ENCODE measurements around the gene COL11A2.

Gene COL11A2

DNA sequence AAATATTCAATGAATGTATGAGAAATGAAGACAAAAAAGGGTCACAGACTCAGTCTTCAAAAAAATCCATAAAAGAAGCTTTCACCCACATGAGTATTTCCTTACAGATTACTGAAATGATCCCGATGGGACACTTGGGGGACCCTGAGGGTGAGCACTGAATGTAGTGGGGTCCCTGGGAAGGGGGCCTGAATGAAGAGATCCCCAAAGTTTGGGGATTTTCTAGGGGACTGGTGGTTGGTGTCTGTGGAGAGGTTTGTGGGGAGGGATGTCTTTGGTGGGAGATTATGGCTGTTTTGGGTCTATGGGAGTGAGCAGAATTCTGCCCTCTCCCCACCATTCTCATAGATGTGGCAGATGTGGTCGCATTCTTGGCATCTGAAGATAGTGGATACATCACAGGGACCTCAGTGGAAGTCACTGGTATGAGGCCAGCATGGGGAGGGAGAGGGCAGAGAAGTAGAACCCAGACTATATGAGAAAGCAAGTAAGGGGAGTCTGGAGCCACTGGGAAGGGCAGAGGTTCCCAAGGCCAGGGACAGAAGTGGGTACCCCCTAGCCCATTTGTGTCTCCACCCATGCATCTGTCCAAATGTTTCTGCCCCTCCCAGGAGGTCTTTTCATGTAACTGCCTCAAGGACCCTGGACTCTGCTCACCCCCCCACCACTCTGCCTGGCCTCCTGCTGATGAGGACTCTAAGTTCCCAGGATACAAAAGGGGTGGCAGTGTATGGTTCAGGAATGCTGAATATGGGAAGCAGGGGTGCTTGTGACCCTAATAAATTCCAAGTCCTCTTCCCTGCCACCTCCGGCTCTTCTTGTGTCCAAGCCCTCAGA, 14.0 kb upstream of the COL11A2 start:
- DNase-seq = no peak

DNA sequence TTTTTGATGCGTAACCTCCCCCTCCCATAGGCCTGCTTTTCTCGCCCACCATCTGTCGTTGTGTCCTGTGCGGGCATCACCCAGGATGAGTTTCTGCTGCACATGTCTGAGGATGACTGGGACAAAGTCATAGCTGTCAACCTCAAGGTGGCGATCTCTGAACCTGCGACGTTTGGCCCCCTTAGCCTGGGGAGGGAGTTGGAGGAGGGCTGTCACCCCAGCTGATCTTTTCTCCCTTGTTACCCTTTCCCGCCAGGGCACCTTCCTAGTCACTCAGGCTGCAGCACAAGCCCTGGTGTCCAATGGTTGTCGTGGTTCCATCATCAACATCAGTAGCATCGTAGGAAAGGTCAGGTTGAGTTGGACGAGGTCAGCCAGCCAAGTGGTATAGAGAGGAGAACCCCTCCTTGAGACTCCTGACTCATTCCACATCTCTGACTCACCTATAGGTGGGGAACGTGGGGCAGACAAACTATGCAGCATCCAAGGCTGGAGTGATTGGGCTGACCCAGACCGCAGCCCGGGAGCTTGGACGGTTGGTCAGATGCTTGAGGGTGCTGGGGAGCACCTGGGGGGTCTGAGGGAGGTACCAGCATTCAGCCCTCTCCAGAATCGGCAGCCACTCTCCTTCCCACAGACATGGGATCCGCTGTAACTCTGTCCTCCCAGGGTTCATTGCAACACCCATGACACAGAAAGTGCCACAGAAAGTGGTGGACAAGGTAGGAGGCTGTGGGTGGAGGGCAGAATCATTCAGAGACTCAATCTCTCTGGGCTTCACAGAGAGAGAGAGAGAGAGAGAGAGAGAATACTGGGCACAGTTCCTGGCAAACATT, 13.1 kb upstream of the COL11A2 start:
- peak; percentile 99 for DNase-seq

DNA sequence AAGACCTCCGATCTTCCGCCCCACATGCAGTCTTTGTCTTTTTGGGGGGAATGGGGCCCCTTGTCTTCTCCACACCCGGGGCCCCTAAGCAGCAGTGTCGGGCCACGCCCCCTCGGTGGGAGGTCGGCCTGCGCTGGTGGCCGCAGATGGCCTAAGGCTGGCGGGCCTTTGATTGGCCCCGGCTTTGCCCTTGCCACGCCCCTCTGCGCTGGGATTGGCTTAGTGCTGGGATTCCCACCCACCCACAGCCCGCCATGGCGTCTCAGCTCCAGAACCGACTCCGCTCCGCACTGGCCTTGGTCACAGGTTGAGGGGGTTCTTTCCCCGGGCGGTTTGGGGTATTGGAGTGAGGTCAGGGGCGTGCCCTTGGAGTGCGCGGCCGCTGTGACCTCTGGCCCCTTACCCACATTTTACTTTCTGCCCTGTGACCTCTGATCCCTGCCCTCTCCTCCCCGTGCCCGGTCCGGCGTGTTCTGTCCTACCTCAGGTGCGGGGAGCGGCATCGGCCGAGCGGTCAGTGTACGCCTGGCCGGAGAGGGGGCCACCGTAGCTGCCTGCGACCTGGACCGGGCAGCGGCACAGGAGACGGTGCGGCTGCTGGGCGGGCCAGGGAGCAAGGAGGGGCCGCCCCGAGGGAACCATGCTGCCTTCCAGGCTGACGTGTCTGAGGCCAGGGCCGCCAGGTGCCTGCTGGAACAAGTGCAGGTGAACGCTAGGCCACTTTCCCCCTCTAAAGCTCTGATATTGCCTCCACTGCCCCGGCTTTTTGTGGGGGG, 12.3 kb upstream of the COL11A2 start, which contains the start of gene HSD17B8:
HSD17B8 (plus strand) TSS at position 241 of the 776 bp plus-strand sequence; CDS start at position 255, 14 bp downstream.
- DNase-seq = peak; percentile 93

DNA sequence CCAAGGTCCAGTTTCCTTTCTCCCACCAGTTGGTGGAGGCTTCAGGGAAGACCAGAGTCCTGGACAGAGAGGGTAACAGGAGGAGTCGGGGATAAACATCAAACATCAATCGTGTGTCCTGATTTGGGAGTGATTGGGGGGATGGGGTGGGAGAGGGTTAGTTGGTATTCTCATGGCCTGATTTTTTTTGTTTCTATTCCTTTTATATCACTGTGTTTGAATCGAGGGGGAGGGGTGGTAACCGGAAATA, 11.8 kb upstream of the COL11A2 start:
- DNase-seq = no peak

DNA sequence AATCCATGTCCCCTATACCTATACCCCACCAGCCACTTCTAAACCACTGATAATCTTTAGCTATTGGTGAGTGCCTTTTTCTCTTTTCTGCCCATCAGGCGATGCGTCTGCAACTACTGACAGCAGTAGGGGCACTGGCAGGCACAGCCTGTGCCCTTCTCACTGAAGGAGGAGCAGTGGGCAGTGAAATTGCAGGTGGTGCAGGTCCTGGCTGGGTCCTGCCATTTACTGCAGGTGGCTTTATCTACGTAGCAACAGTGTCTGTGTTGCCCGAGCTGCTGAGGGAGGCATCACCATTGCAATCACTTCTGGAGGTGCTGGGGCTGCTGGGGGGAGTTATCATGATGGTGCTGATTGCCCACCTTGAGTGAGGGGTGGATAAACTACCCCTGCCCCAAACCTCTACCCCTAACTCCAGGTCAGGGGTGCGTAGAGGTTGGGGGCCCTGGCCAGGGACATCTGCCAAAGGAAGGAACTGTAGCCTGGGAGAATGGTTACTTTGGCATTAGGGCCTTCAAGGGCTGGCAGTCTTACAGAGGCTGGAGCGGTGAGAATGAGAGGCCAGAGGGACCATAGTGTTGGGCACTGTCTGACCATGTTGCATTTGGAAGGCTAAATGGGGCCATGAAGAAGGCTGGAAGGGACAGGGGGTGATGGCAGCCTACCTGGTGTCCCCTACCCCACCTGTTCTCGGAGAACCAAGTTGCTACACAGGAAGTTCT, 11.3 kb upstream of the COL11A2 start:
- no peak for DNase-seq

DNA sequence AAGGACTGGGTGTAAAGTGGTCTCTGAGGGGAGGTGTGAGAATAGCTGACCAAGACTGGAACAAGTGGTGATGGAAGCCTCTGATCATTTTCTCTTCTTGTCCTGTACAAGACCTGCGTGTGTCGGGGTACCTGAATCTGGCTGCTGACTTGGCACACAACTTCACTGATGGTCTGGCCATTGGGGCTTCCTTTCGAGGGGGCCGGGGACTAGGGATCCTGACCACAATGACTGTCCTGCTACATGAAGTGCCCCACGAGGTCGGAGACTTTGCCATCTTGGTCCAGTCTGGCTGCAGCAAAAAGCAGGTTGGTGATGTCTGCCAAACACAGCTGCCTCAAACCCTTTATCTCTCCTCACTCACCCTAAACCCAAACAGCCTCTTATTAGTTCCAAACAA, 10.5 kb upstream of the COL11A2 start:
- DNase-seq = no peak

DNA sequence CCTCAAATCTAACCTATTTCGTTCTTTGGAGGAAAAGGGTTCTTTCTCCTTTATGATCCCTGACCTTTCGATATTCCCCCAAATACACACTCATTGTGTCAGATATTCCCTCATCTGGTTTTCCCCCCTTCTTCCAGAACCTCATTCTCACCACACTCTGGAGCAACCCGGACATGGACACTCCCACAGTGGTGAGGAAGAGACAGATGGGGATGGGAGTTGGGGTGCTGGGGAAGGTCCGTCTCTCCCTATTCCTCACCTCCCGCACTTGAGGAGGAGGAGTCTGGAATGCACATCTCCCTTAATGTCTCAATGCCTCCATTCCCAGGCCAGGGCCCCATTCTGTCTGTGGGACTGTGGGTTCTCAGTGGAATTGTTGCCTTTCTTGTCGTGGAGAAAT, 9.7 kb upstream of the COL11A2 start:
- no peak for DNase-seq

DNA sequence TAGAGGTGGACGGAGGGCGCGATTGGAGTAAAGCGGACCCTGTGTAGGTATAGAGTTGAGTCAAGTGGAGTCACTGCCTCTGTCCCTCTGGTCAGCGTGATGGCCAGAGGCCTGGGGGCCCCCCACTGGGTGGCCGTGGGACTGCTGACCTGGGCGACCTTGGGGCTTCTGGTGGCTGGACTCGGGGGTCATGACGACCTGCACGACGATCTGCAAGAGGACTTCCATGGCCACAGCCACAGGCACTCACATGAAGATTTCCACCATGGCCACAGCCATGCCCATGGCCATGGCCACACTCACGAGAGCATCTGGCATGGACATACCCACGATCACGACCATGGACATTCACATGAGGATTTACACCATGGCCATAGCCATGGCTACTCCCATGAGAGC, 8.9 kb upstream of the COL11A2 start:
- DNase-seq = no peak

DNA sequence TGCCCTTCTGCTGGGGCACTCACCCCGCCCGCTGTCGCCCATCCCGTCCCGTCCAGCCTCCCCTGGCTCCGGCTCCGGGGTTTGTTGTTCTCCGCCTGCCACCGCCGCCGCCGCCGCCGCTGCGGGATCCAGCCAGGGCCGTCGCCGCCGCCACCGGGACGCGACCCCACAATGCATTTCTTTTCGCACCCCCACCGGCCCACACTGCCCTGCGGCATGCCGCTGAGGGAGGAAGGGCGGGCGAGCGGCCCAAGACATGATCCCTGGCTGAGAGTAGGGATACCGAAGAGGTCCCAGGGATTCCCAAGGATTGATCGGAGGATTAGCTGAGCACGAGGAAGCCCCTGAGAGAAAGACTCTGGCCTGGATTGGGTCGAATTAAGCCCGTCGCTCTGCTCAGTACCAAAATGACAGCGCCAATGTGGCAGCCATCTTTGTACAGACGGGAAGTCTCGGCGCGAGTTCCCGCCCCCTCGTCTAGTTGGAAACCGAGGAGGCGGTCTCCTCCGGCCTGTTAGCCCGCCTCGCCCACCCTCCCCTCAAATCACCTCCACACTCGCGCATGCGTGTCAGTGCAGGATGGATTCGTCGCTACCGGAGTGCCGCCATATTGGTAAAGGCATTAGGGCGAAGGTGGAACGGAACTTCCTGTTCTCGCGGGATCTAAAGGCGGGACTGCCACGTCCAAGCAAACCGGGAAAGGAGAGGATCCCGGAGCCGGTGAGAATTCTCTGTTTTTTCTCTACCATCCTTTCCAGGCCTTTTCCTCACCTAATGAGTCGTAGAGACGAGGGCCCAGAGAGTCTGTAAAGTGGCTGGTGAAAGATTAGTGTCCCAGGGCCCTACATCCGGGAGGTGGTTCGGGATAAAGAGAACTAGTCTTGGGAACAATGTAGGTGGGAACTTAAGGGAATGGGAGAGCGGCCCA, 8.2 kb upstream of the COL11A2 start, which contains the start of the genes RXRB and SLC39A7:
RXRB (minus strand) TSS at position 447 of the 928 bp plus-strand sequence; CDS start at position 258, 189 bp downstream.
SLC39A7 (plus strand) TSS at position 649 of the 928 bp plus-strand sequence. CDS start 379 bp downstream, outside the sequence.
- DNase-seq = peak; percentile 97

DNA sequence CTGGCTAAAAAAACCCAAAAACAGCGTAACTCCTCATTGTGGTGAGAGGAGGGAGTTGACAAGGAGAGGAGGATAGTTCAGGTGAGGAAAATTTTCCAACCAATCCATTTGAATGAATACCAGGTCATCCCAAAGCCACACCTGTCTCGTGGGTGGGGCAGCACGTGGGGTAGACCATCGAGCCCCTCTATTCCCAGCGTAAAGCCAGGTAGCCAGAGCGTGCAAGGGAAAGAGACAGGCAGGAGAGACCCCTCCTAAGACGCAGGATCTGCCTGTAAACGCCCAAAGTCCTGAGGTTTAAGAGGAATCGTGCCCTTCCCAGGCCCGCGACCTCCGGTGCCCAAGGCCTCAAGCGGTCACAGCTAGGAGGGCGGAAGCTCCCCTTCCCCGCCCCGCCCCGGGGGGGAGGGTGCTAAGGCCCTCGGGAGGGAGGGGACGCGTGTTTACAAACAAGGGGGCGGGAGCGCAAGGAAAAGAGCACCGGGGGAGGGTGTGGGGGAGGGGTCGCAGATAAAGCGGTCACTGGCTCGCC, 7.5 kb upstream of the COL11A2 start:
- peak; percentile 48 for DNase-seq

DNA sequence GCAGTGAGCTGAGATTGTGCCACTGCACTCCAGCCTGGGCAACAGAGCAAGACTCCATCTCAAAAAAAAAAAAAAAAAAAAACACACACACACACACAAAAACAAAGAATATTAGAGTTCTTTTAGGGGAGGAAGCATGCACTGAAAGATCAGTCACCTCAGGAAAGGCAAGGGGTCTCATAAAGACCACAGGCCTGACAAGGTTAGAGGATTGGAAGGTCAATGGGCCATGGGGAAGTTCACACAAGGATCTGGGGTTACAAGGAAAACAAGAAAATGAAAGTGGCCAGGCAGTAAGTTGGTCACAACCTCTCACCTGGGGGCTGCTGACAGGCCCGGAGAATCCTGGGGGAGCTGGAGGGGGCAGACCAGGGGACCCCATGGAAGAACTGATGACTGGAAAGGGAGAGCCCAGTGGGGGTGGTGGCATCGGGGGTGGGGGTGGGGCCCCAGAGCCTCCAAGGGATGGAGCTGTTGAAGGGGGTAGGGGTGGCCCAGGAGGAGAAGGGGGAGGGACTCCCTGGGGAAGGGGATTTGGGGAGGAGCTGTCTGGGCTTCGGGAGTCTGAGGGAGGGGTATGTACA, 6.7 kb upstream of the COL11A2 start:
- DNase-seq = no peak

DNA sequence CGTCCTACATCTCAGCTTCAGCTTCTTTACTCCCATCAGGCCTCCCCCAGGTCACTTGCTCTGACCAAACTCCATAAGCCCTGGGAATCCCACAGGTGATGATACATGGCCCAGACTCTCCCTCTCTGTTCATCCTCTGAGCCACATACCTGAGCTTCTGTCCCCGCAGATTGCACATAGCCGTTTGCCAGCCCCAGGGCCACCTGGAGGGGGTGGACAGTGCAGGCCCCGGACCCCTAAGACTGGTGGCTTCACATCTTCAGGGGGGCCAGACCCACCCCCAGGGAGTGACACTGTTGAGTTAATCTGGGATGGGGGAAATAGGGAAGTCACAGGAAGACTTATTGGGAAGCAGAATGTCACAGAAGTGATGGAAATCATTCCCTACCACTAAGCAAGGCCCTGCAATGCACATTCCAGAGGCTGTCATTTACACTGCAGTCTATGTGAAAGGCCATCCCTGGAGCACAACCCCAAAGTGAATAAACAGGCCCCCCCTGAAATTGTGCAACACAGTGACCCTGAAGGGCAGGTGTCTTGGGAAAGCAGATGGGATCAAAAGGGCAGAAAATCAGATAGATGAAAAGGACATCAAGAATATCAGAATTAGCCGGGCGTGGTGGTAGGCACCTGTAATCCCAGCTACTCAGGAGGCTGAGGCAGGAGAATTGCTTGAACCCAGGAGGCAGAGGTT, 6.0 kb upstream of the COL11A2 start:
- DNase-seq = no peak

DNA sequence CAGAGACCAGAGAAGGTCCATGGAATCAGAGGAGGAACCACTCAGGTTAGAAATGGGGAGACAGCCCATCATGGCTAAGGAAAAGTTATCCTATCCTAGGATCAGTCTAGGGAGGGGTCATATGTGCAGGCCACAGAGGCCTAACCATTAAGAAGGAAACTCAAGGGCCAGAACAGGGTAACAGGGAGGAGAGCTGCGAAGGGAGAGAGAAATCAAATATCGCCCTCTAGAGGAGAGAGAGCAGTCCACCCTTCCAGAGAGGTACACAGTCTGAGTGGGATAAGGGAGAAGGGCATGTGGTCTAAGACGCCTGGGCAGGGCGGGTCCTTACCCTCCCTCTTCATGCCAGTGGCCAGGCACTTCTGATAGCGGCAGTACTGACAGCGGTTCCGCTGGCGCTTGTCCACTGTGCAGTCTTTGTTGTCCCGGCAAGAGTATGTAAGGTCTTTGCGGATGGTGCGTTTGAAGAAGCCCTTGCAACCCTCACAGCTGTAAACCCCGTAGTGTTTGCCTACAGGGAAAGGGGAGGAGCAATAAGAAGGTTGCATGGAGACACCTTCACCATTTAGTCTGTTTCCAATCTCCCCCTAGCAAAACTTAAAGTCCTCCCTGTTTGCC, 5.3 kb upstream of the COL11A2 start:
- peak; percentile 67 for DNase-seq

DNA sequence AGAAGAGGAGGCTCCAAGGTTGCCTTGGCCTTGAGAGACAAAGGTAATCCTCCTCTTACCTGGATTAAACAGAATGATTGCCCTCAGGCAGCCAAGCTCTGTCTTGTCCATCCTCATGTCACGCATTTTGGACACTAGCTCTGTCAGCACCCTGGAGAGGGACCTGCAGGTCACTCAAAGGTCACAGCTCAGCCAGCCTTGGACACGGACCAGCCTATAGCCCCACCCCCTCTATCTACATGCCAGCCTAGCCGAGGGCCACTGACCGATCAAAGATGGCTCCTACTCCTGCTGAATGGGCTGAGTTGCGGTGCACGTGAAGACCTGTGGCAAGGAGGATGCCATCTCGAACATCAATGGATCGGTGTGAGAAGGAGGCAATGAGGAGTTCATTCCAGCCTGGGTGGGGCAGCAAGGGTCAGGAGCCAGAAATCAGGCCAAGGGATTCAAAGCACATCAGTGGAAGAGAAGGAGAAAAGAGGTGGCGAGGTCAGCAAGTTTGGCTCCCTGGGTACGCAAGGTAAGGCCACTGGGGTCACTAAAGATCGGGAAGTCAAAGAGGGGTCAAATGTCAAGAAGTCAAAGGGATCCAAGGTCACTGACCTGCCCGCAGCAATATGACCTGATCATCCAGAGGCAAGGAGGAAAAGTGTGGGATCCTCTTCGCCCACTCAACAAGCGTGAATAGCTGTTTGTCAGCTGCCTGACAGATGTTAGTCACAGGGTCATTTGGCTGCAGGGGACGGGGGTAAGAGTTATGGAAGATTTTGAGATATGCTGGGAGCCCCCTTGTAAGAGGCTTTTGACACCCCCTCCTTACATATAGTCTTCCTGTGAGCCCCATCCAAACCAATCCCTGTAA, 3.3 kb upstream of the COL11A2 start:
- no peak for DNase-seq

DNA sequence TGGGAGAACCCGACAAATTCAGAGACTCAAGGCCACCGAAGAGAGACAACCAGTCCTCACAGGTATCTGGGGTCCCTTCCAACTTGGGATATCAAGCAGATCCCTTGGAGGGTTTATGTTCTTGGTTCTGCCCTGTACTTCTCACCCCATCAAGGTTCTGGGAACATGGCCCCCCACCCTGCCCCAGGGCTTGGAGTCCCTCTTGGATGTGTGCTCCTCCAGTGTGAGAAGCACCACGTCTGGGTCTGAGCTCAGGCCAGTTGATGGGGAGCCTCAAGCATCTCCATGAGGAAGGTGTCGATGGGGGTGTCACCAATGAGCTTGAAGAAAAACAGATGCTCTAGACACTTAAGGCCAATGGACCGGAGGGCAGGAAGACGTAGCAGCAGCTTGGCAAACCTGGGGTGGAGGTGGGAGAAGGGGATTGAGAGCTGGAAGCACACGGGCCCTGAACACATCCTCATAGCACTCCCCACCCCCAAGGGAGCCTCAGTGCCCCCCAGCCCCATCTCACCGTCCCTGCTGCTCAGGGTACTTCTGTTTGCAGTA, 2.2 kb upstream of the COL11A2 start:
- no peak for DNase-seq

DNA sequence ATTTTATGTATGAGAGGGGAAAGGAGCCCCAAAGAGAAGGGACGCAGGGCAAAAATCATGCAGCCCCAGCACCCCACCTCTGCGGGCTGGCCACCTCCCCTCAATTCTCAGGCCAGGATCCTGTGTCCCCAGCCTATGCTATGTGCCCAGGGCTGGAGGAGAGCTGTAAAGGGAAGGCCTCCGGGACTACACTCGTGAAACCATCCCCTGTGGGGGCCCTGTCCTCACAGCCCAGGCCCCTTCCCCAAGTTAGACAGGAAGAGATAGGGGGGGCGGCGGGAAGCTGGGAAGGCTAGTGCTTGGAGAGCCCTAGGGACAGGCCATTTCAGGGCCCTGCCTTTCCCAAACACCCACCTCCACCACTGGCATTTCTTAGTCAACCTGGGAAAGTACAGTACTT, 1.4 kb upstream of the COL11A2 start:
- no peak for DNase-seq

DNA sequence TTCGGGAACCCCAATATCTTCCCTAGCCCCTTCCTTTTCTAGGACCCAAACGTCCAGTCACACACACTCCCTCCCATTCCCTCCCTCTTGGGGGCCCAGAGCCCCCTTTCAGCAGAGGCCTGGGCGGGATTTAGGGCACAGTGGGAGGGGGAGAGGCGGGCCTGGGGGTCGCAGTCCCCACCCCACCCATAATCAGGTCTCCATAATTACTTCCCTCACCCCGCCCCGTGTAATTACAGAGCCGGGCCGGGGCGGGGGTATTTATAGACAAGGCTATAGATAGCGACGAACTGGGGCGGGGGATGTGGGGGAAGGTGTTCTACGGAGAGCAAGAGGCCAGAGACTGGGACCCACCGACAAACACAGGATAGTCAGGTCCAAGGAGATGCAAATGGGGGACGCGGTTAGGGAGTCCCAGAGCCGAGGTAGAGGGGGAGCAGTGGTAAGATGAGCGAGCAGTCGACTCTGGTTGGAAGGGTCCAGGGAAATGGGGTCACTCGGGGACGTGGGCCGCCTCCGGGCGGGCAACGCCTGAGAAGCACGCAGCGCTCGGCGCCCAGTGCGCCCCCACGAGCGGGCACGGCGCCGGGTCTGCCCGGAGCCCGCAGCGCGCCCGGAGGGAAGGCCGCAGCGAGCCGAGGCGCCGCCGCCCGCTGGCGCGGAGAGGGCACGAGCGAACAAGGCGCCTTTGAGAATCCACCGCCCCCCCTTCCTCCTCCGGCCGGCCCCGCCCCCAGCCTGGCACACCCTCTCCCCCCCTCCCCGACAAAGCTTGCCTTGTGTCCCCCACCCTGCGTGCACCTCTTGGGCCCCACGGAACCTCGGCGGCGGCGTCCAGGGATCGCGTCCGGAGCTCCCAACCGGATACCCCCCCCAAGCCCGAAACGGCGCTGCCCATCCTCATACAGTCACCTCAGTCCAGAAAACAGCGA, 670 bp upstream of the COL11A2 start:
- DNase-seq = no peak
